Ammon's horn (tissue), 1 donor: ENCODE data around the gene MCMBP.
"Not testable (repeated sequence)": the region's sequence is repeated elsewhere in the genome, so short reads cannot be mapped to it uniquely, and the experiment has no call there.

Experiments
- DNase-seq: peaks from one replicate; pipeline ENCODE4 v3.0.0-alpha.2; 2016; ENCODE audit warnings: low spot score

MCMBP gene

GRCh38 chr10:119872860-119873681, 428 bp upstream of the MCMBP start:
- DNase-seq, result peak; percentile 92

- DNase-seq, result peak; percentile 22
Measured at GRCh38 chr10:119871881-119872609, 598 bp downstream of the MCMBP start.

GRCh38 chr10:119869398-119869797, 3.2 kb downstream of the MCMBP start:
- not testable (repeated sequence) for DNase-seq

GRCh38 chr10:119867317-119867716, 5.3 kb downstream of the MCMBP start:
- no peak for DNase-seq

- DNase-seq, result no peak
Measured at GRCh38 chr10:119865699-119866240, 6.9 kb downstream of the MCMBP start.

- DNase-seq, result no peak
Measured at GRCh38 chr10:119863951-119864565, 8.6 kb downstream of the MCMBP start.

GRCh38 chr10:119862524-119862923, 10.1 kb downstream of the MCMBP start:
- DNase-seq, result no peak

- no peak for DNase-seq
Measured at GRCh38 chr10:119860866-119861607, 11.6 kb downstream of the MCMBP start.

- DNase-seq, result peak; percentile 54
Measured at GRCh38 chr10:119859420-119860258, 13.0 kb downstream of the MCMBP start.

- DNase-seq, result no peak
Measured at GRCh38 chr10:119858063-119858462, 14.6 kb downstream of the MCMBP start.

- no peak for DNase-seq
Measured at GRCh38 chr10:119853574-119853973, 19.1 kb downstream of the MCMBP start.

GRCh38 chr10:119852822-119853221, 19.8 kb downstream of the MCMBP start:
- no peak for DNase-seq

GRCh38 chr10:119852277-119852676, 20.4 kb downstream of the MCMBP start:
- no peak for DNase-seq

- no peak for DNase-seq
Measured at GRCh38 chr10:119849944-119850343, 22.7 kb downstream of the MCMBP start.

GRCh38 chr10:119849031-119849789, 23.4 kb downstream of the MCMBP start:
- no peak for DNase-seq

GRCh38 chr10:119845656-119846055, 27.0 kb downstream of the MCMBP start:
- DNase-seq, result no peak

GRCh38 chr10:119834188-119834587, 38.5 kb downstream of the MCMBP start:
- no peak for DNase-seq

GRCh38 chr10:119832951-119833350, 39.7 kb downstream of the MCMBP start:
- no peak for DNase-seq

- DNase-seq, result peak; percentile 29
Measured at GRCh38 chr10:119831656-119832055, 41.0 kb downstream of the MCMBP start.

GRCh38 chr10:119830851-119831250, 41.8 kb downstream of the MCMBP start:
- DNase-seq, result no peak
